NT2/D1 (cell line): Measurements from ENCODE around the gene HOXA3.
A peak's percentile ranks its signal among the peaks of the same experiment; 100 is the strongest.

Source experiments
- DNase-seq: peaks from one replicate; pipeline ENCODE4 v3.0.0-alpha.2; 2011; ENCODE audit warnings: low read depth, low spot score
- H3K27me3 ChIP-seq: 2 replicates; pipeline ENCODE4 v1.6.0; 2011; ENCODE audit warnings: mild to moderate bottlenecking; ENCODE audit not compliant: insufficient read length, insufficient read depth
- H3K36me3 ChIP-seq: 2 replicates; pipeline ENCODE4 v1.6.1; 2011; ENCODE audit warnings: mild to moderate bottlenecking, low read length, mixed read lengths; ENCODE audit not compliant: insufficient read depth, insufficient read length
- H3K4me1 ChIP-seq: 2 replicates; pipeline ENCODE4 v1.5.1; 2011; ENCODE audit not compliant: insufficient read depth, insufficient read length
- H3K4me3 ChIP-seq: 2 replicates; pipeline ENCODE4 v1.5.1; 2011; ENCODE audit warnings: low read depth; ENCODE audit not compliant: insufficient read length
- H3K9ac ChIP-seq: 2 replicates; pipeline ENCODE4 v1.6.0; 2011; ENCODE audit warnings: low read depth; ENCODE audit not compliant: insufficient read length
- H3K9me3 ChIP-seq: 2 replicates; pipeline ENCODE4 v1.5.1; 2011; ENCODE audit warnings: mild to moderate bottlenecking, low read length; ENCODE audit not compliant: insufficient read depth
- SUZ12 ChIP-seq: IDR thresholded peaks from 2 replicates; pipeline ENCODE4 v1.6.1; 2011; ENCODE audit not compliant: insufficient read length, insufficient read depth; ENCODE audit errors: extremely low read depth
- YY1 ChIP-seq: IDR thresholded peaks from 2 replicates; pipeline ENCODE4 v1.6.1; 2011; ENCODE audit not compliant: insufficient read length, insufficient read depth
- ZNF274 ChIP-seq: IDR thresholded peaks from 2 replicates; pipeline ENCODE4 v1.6.1; 2011; ENCODE audit warnings: mild to moderate bottlenecking, low read depth, low read length

HOXA3 gene

GRCh38 chr7:27186668-27187474, 34.5 kb upstream of the HOXA3 start:
- TF ChIP-seq ZNF274 = no peak
- peak; percentile 7 for TF ChIP-seq SUZ12
- H3K27me3 ChIP-seq = peaks cover 100% of the 10 kb centered on the region
- no peak overlapping the region for H3K4me3 ChIP-seq
- DNase-seq = no peak
- peaks cover 31% of the 10 kb centered on the region for H3K4me1 ChIP-seq
- H3K9ac ChIP-seq = no peak overlapping the region
- H3K9me3 ChIP-seq = no peaks in the 10 kb centered on the region
- no peaks in the 10 kb centered on the region for H3K36me3 ChIP-seq

GRCh38 chr7:27185854-27186667, 33.7 kb upstream of the HOXA3 start:
- Histone ChIP-seq H3K36me3 (no peaks in the 10 kb centered on the region), H3K4me1 (peaks cover 28% of the 10 kb centered on the region), H3K9me3 (no peaks in the 10 kb centered on the region), H3K9ac (no peak overlapping the region), H3K27me3 (peaks cover 100% of the 10 kb centered on the region), H3K4me3 (no peak overlapping the region)
- TF ChIP-seq YY1 (no peak), ZNF274 (no peak), SUZ12 (no peak)
- no peak for DNase-seq

- H3K9me3 ChIP-seq = no peaks in the 10 kb centered on the region
- peak within 1 kb of the TSS; percentile 42 for H3K9ac ChIP-seq
- H3K36me3 ChIP-seq = no peaks in the 10 kb centered on the region
- no peak for DNase-seq
- H3K4me1 ChIP-seq = peaks cover 28% of the 10 kb centered on the region
- H3K27me3 ChIP-seq = peaks cover 100% of the 10 kb centered on the region
- TF ChIP-seq SUZ12 = peak; percentile 0
- TF ChIP-seq ZNF274 = no peak
- no peak for TF ChIP-seq YY1
- peak within 1 kb of the TSS; percentile 23 for H3K4me3 ChIP-seq
Observed at GRCh38 chr7:27185013-27185853, 32.9 kb upstream of the HOXA3 start, which contains the start of gene HOXA11. Gene HOXA11 (minus strand): TSS chr7:27185232. CDS start chr7:27185144, 88 bp downstream.

GRCh38 chr7:27184337-27185012, 32.1 kb upstream of the HOXA3 start:
- Histone ChIP-seq H3K4me3 (peak overlapping the region; percentile 23), H3K9ac (peak overlapping the region; percentile 42), H3K9me3 (no peaks in the 10 kb centered on the region), H3K4me1 (peaks cover 27% of the 10 kb centered on the region), H3K27me3 (peaks cover 100% of the 10 kb centered on the region), H3K36me3 (no peaks in the 10 kb centered on the region)
- TF ChIP-seq YY1 (no peak), ZNF274 (no peak), SUZ12 (peak; percentile 46)
- DNase-seq = no peak

GRCh38 chr7:27183682-27184336, 31.4 kb upstream of the HOXA3 start:
- TF ChIP-seq SUZ12 (peak; percentile 78), ZNF274 (no peak)
- Histone ChIP-seq H3K9me3 (no peaks in the 10 kb centered on the region), H3K9ac (peak overlapping the region; percentile 18), H3K27me3 (peaks cover 100% of the 10 kb centered on the region), H3K4me1 (peaks cover 22% of the 10 kb centered on the region), H3K4me3 (peak overlapping the region; percentile 23), H3K36me3 (no peaks in the 10 kb centered on the region)
- no peak for DNase-seq
